HG02623 (cell line): Measurements from ENCODE around the gene CD27.
"Not testable (repeated sequence)": the region's sequence is repeated elsewhere in the genome, so short reads cannot be mapped to it uniquely, and the experiment has no call there.

Source experiments
- ATAC-seq: cut with Tn5 transposase; IDR thresholded peaks from one replicate; pipeline ENCODE4 v1.9.1; 2021; ENCODE audit warnings: moderate library complexity; ENCODE audit not compliant: unreplicated experiment

Gene CD27

GRCh38 chr12:6444704-6445688, at the start of gene CD27:
TSS of gene CD27 (plus strand) at chr12:6444955. CDS start at chr12:6445096, 141 bp downstream.
- no peak for ATAC-seq

DNA sequence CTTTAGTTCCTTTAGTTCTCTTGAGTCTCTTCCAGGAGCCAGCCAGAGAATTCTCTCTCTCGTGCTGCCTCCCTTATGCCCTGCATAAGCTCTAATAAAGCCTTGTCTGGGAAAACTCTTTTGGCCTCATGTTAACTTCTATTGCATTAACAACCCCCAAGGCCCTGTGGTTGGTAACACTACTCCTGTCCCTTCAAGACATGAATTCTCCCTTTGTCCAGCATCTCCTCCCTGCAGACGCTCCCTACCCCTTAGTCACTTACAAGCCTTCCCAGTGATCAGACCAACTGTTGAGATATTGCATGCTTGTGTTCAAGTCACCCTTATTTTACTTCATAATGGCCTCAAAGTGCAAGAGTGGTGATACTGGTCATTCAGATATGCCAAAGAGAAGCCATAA, 48.7 kb upstream of the CD27 start:
- no peak for ATAC-seq

- no peak for ATAC-seq
Measured at GRCh38 chr12:6399884-6400644, 44.7 kb upstream of the CD27 start.

- no peak for ATAC-seq
Measured at GRCh38 chr12:6404390-6404789, 40.4 kb upstream of the CD27 start.

GRCh38 chr12:6405963-6406362, 38.8 kb upstream of the CD27 start:
- ATAC-seq, result no peak

DNA sequence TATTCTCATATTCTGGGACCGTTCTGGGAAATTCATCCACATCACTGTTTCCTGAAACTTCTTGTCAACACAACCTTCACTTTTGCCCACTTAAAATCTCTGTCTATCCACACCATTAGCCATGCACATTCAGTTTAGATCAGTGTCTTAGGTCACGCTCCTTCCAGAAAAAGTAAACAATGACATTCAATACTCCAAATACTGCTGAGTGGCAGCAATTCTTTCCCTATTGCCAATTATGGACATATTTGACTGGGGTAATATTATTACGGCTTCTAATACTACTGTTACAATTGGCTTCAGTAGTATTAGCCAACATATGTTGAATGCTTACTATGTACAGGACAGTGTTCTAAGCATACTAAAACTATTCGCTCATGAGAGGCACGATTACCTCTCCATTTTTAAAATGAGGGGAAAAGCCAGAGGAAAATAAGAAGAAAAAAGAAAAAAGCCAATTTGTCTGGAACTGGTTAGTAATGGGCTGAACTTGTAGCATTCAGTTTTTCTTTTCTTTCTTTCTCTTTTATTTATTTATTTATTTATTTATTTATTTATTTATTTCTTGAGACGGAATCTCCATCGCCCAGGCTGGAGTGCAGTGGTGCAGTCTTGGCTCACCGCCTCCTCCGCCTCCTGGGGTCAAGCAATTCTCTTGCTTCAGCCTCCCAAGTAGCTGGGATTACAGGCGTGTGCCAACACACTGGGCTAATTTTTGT, 37.4 kb upstream of the CD27 start:
- no peak for ATAC-seq

DNA sequence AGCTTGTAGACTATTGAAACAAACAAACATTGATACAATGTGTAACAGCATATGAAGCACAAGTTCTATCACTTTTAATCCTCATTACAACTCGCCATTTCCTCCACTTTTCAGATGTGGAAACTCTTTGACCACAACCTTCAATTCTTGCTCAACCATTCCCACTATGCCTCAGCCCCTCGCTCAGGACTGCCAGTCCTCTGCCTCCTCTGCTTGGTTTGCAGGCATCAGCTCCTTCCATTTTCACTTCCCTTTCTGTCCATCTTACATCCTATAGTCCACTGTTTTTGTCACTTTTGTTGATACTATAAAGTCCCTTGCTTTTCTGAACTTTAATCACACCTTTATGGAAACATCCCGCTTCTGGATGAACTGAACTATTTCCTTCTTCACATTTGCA, 28.2 kb upstream of the CD27 start:
- ATAC-seq, result no peak

DNA sequence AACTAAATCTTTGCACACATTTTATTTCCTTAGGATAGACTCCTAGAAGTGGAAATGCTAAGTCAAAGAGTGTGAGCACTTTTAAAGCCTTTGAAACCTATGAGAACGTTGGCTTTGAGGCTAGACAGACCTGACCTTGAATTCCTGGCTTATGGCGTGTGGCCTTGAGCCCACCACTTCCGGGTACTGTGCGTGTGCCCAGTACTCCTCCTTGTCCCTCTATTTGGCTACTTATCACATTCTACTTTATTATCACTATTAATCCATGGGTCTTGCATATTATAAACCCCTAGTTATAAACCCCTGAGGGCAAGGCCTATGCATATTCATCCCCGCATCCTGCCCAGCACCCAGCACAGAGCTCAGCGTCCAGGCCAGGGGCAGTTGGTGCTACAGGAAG, 26.0 kb upstream of the CD27 start:
- no peak for ATAC-seq

DNA sequence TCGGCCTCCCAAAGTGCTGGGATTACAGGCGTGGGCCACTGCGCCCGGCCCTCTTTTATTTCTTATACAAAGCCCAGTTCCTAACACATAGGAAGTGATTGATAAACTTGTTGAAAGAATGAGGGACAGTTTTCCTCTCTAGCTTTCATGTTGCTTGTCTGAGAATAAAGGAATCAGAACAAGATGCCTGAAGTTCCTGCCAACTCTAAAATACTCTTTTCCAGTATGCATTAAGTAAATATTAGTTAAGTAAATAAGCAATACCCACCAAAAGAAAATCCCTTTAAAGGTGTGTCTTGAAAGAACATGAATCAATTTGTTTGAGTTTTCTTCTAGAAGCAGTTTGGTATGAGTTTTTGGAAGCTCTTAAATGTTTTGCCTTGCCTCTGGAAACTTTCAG, 24.4 kb upstream of the CD27 start:
- no peak for ATAC-seq

- ATAC-seq, result no peak
Measured at GRCh38 chr12:6423267-6424007, 21.3 kb upstream of the CD27 start.

- ATAC-seq, result no peak
Measured at GRCh38 chr12:6424008-6424347, 20.8 kb upstream of the CD27 start.

GRCh38 chr12:6424866-6425265, 19.9 kb upstream of the CD27 start:
- no peak for ATAC-seq

- ATAC-seq, result no peak
Measured at GRCh38 chr12:6425590-6426531, 18.9 kb upstream of the CD27 start.

- ATAC-seq, result peak; percentile 62
Measured at GRCh38 chr12:6426882-6427671, 17.7 kb upstream of the CD27 start.

- not testable (repeated sequence) for ATAC-seq
Measured at GRCh38 chr12:6427796-6428195, 17.0 kb upstream of the CD27 start.

GRCh38 chr12:6428326-6428725, 16.4 kb upstream of the CD27 start:
- no peak for ATAC-seq

DNA sequence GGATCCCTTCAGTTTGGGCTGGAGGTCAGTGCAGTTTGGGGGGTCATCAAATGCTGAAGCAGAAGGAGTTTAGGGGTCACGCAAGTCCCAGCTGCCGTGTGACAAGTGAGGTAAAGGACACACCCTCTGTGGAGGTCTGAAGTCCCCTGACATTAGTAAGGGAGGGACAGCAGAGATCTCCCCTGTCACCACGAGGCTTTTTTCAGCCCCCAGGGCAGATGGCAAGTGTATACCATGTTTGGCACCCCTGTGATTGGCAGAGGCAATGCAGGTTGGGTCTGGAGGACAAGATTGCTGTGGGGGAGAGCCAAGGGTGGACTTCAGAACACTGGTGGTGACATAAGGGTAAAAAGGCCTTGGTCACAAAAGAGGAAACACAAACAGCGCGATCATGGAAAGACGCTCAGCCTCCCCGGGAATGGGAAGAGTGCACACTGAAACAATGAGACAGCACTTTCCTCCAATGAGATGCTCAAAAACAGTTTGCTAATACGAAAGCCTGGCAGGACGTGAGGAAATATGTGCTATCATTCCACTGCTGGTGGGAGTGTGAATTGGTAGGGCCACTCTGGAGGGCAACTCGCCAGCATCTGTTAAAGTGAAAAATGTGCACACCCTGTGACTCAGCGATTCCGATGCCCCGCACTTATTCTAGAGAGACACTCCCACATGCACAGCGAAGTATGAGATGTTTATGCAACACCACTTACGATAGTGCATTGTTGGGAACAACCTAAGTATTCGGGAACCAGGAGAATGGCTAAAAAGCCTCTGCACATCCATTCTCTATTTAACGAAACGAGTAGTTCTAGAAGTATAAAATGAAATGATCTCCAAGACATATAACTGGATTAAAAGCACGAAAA, 14.4 kb upstream of the CD27 start:
- no peak for ATAC-seq

DNA sequence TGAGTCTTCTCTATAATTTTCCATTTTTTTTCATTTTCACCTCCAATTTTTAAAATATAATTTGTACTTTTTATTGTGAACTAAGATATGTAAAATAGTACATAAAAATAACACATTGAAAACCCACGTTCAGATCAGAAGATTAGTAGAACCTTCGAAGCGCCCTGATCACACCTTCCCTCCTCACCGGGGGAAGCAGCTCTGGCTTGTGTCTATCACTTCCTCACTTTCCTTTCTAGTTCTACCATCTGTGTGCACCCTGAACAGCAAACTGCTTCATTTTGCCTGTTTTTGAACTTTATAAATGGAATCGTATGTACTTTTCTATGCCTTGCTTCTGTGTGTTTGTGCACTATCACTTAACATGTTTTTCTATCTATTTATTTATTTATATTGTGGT, 11.8 kb upstream of the CD27 start:
- no peak for ATAC-seq
